ENCODE results near the gene ZNF445.
A peak's percentile ranks its signal among the peaks of the same experiment; 100 is the strongest.
"Not testable (repeated sequence)": the region's sequence is repeated elsewhere in the genome, so short reads cannot be mapped to it uniquely, and the experiment has no call there.

The ZNF445 gene

DNA sequence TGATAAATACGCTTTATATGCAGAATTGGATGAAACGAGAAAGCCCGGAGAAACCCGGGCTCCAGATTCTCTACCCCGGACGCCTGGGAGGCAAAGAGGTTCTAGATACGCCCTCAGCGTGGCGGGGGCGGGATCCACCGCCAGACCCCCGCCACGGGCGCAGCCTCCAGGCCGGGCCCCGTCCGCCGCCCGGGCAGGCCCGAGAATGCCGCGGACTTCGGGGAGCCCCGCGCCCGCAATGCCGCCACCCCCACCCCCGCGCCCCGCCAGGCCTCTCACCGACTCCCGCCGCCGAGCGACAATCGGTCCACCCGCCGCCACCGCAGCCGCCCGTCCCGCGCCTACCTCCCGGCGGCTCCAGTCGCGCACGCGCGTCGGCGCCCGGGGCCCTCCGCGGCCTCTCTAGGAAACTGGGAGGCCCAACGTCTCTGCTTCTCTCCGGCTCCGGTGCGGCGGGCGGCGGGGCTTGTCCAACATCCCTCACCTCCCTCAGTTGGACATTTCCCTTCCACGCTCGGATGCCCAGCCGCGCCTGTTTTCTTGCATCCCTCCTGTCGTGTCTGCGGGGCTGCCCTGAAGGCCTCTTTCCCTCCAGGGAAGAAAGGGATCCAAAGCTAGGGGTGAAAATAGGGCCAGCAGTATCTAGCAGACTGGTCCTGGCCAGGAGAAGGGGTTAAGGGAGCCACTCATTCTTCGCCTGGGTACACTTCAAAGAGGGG is at the start of gene ZNF445:
Gene ZNF445 (minus strand): TSS at position 359 of the 719 bp plus-strand sequence. CDS start 22,121 bp downstream, outside the sequence.
- CTCF ChIA-PET = interaction anchor here (0.5 kb wide), 1 partner anchor 140 kb away, joined by 3 read pairs; no protein-coding TSS in a partner anchor
- peaks cover 9% of the 10 kb centered on the region for H3K36me3 Mint-ChIP-seq
- peak; percentile 82 for DNase-seq
- H3K27ac Mint-ChIP-seq = peak within 1 kb of the TSS; percentile 90
- H3K9me3 Mint-ChIP-seq = no peaks in the 10 kb centered on the region
- H3K27me3 Mint-ChIP-seq = no peaks in the 10 kb centered on the region
- peaks cover 36% of the 10 kb centered on the region for H3K4me1 Mint-ChIP-seq
- H3K4me3 Mint-ChIP-seq = peak within 1 kb of the TSS; percentile 92

DNA sequence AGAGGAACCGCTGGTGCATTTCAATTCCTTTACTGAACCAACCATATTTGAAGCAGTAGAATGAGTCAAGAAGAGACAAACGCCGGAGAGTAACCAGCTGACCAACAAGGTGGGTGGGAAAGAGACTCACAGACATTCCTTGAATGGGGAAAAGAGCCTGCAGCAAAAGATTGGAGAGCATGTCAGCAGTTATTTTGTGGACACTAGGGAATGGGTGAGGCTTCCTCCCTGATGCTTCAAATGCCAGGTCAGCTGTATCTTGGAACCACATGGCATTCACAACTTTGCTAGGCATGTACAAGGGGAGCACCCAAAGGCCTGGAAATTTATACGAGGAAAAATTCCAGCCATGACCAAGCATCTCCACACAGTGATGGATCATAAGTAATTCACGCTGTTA is 47.6 kb upstream of the ZNF445 start:
- Mint-ChIP-seq H3K9me3 (no peaks in the 10 kb centered on the region), H3K27me3 (peaks cover 33% of the 10 kb centered on the region), H3K4me1 (no peaks in the 10 kb centered on the region), H3K36me3 (no peaks in the 10 kb centered on the region), H3K27ac (no peak overlapping the region), H3K4me3 (no peak overlapping the region)
- CTCF ChIA-PET = no interaction called here
- no peak for DNase-seq

DNA sequence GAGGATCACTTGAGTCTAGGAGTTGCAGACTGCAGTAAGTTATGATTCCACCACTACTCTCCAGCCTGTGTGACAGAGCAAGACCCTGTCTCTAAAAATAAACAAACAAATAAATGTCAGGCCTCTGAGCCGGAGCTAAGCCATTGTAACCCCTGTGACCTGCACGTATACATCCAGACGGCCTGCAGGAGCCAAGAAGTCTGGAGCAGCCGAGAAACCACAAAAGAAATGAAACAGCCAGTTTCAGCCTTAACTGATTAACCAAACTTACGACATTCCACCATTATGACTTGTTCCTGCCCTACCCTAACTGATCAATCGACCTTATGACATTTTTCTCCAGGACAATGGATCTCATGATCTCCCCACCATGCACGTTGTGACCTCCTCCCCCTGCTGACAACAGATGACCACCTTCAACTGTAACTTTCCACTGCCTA is 45.0 kb upstream of the ZNF445 start:
- DNase-seq = no peak
- Mint-ChIP-seq H3K27ac (no peak overlapping the region), H3K4me1 (peaks cover 7% of the 10 kb centered on the region), H3K36me3 (no peaks in the 10 kb centered on the region), H3K9me3 (no peaks in the 10 kb centered on the region), H3K27me3 (peaks cover 28% of the 10 kb centered on the region), H3K4me3 (no peak overlapping the region)
- CTCF ChIA-PET = no interaction called here

DNA sequence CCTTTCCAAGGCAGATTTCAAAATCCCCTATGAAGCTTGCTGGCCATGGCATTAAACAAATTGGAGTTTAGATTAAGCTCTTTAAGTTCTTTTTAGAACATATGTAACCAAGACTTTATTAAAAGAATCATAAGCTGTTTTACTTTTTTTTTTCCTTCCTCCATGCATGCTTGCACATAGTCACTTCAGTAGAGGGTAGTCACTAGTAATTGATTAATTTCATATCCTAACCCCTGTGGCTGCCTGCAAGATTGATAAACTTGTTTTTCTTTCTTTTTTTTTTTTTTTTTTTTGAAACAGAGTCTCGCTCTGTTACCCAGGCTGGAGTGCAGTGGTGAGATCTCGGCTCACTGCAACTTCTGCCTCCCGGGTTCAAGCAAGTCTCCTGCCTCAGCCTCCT is 44.3 kb upstream of the ZNF445 start:
- no peaks in the 10 kb centered on the region for H3K9me3 Mint-ChIP-seq
- DNase-seq = no peak
- no peak overlapping the region for H3K27ac Mint-ChIP-seq
- H3K27me3 Mint-ChIP-seq = peaks cover 22% of the 10 kb centered on the region
- peaks cover 7% of the 10 kb centered on the region for H3K4me1 Mint-ChIP-seq
- H3K4me3 Mint-ChIP-seq = no peak overlapping the region
- CTCF ChIA-PET = interaction anchor here (0.6 kb wide), 1 partner anchor 139 kb away, joined by 3 read pairs; no protein-coding TSS in a partner anchor
- H3K36me3 Mint-ChIP-seq = no peaks in the 10 kb centered on the region

DNA sequence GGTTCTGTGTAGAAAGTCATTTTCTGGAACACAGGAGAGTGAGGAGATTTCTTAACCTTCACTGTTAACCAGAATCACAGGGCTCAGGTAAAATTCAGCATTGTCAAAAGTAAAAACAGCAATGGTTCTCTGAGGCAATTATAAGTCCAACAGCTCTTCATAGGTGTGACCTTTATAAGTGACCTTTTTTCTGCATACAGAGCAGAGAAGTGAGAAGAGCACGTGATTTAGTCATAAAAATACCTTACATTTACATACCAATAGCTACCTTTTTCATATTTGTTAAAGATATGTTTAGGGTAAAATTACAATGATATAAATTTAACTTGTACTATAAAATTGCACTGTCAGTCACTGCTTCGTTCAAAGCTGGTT is 41.3 kb upstream of the ZNF445 start:
- peaks cover 2% of the 10 kb centered on the region for H3K9me3 Mint-ChIP-seq
- no peak overlapping the region for H3K27ac Mint-ChIP-seq
- peaks cover 18% of the 10 kb centered on the region for H3K27me3 Mint-ChIP-seq
- no peak overlapping the region for H3K4me3 Mint-ChIP-seq
- no peak for DNase-seq
- peaks cover 7% of the 10 kb centered on the region for H3K4me1 Mint-ChIP-seq
- CTCF ChIA-PET = no interaction called here
- no peaks in the 10 kb centered on the region for H3K36me3 Mint-ChIP-seq

DNA sequence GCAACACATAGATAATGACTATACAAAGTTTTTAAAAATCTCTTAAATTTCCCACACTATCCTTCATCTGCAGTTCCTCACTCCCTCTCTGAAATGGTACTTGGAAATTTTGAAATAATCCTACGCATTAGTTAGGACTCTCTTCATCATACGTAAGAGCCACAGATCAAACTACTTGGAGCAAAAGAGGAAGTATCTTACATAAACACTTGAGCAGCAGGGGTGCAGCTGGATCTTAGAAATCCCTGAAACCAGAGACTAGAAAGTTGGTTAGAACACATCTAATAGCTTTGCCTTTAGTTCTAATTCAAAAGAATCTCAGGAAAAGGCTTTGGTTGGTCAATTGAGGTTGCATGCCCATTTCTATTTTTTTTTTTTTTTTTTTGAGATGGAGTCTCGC is 38.8 kb upstream of the ZNF445 start:
- Mint-ChIP-seq H3K27me3 (peaks cover 11% of the 10 kb centered on the region), H3K27ac (no peak overlapping the region), H3K4me3 (no peak overlapping the region), H3K9me3 (peaks cover 2% of the 10 kb centered on the region), H3K36me3 (no peaks in the 10 kb centered on the region), H3K4me1 (peaks cover 16% of the 10 kb centered on the region)
- CTCF ChIA-PET = no interaction called here
- DNase-seq = no peak

DNA sequence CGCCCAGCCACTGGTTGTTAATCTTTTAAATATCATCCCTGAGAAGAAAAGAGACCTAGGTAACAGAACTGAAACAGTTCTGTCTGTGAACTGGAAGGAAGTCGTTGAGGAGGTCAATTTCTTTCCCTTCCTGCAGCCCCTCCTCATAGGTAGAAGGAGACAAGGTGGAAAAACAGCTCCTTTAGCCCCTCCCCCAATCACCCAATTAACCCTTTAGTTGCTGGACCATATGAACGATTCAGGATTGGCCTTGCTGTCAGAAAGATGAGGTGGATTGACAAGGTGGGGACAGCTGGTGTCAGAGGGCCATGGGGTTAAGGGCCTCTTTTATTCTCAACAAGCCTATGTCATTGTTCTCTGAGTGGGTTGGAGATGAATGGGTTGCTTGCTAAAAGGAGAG is 36.0 kb upstream of the ZNF445 start:
- peaks cover 2% of the 10 kb centered on the region for H3K9me3 Mint-ChIP-seq
- no peak overlapping the region for H3K4me3 Mint-ChIP-seq
- H3K27ac Mint-ChIP-seq = no peak overlapping the region
- CTCF ChIA-PET = no interaction called here
- H3K36me3 Mint-ChIP-seq = peaks cover 2% of the 10 kb centered on the region
- peaks cover 33% of the 10 kb centered on the region for H3K4me1 Mint-ChIP-seq
- H3K27me3 Mint-ChIP-seq = no peaks in the 10 kb centered on the region
- no peak for DNase-seq

DNA sequence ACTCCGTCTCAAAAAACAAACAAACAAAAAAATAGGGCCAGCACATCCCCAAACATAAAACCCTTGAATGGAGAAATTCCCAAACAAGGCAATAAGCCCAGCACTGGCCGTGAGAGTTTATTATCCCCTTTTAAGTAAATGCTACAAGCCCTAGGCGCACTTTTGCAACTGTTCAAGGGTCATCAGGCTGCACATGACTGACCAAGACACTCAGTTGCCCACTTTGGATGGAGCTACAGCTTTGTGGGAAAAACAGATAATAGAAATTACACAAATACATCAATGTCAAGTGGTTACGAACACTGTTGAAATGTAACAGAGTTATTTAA is 33.7 kb upstream of the ZNF445 start:
- Mint-ChIP-seq H3K27me3 (no peaks in the 10 kb centered on the region), H3K9me3 (peaks cover 8% of the 10 kb centered on the region), H3K27ac (peak overlapping the region; percentile 90), H3K4me3 (peak overlapping the region; percentile 95), H3K4me1 (peaks cover 39% of the 10 kb centered on the region), H3K36me3 (peaks cover 15% of the 10 kb centered on the region)
- CTCF ChIA-PET = interaction anchor here (1.0 to 1.5 kb wide), 2 partner anchors 17 to 18 kb away, joined by 3 to 6 read pairs; no protein-coding TSS in a partner anchor
- DNase-seq = no peak

DNA sequence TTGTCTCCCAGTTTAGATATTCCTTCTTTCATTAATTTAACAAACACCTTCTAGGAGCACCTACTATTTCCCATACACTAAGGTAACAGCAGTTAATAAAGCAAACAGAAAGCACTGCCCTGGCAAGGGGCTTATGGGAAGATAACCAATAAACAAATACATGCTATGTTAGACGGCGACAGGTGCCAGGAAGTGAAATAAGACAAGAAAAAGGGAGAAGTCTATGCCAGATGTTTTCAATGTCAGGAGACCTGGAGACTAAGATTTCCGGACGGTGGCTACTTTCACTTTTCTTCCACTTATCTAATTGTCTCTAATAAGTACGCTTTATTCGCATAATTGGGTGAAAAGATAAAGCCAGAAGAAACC is 32.5 kb upstream of the ZNF445 start:
- CTCF ChIA-PET = no interaction called here
- H3K4me3 Mint-ChIP-seq = peak overlapping the region; percentile 95
- no peaks in the 10 kb centered on the region for H3K27me3 Mint-ChIP-seq
- H3K4me1 Mint-ChIP-seq = peaks cover 39% of the 10 kb centered on the region
- peaks cover 26% of the 10 kb centered on the region for H3K36me3 Mint-ChIP-seq
- H3K27ac Mint-ChIP-seq = peak overlapping the region; percentile 93
- H3K9me3 Mint-ChIP-seq = peaks cover 16% of the 10 kb centered on the region
- no peak for DNase-seq

DNA sequence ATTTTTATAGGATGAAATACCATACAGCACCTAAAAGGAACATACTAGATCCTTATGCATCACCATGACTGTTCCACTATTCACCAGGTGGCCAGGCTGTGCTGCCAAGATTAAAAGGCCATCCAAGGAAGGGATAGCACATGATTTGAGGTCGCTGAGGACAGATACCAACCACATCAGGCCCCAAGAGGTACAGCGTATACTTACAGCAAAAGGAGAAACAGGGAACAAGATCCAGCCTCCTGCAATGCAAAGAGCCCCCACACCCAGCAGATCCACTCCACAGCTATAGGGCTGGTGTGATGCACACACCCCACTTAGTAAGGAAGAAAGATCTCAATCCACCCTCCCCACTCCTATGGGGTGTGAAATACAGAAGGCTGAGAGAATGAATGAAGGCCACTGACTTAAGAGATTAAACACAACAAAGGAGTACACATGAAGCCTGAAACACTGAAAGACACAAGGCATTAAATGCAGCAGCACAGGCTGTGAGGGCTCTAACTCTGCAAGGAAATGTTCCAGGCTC is 32.0 kb upstream of the ZNF445 start:
- H3K27ac Mint-ChIP-seq = peak overlapping the region; percentile 93
- H3K9me3 Mint-ChIP-seq = peaks cover 16% of the 10 kb centered on the region
- no peaks in the 10 kb centered on the region for H3K27me3 Mint-ChIP-seq
- peak overlapping the region; percentile 95 for H3K4me3 Mint-ChIP-seq
- peaks cover 26% of the 10 kb centered on the region for H3K36me3 Mint-ChIP-seq
- no peak for DNase-seq
- H3K4me1 Mint-ChIP-seq = peaks cover 39% of the 10 kb centered on the region
- CTCF ChIA-PET = no interaction called here

DNA sequence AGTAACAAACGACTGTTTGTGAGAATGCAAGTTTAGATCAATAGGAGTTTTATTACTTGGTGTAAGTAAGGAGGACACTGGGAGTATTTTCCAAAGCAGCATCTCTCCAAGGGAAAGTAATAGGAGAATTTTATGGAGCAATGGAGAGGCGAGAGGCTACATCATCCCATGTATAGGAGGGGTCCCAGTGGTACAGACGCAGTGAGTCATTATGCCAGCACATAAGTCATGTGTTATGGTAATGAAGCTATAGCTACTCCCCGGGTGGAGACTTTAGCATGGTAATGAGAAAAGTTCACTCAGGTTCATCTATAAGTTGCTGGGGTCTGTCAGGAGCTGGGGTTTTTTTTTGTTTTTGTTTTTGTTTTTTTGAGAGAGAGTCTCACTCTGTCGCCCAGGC is 29.5 kb upstream of the ZNF445 start:
- H3K4me3 Mint-ChIP-seq = no peak overlapping the region
- DNase-seq = no peak
- no peaks in the 10 kb centered on the region for H3K27me3 Mint-ChIP-seq
- H3K27ac Mint-ChIP-seq = no peak overlapping the region
- H3K36me3 Mint-ChIP-seq = peaks cover 45% of the 10 kb centered on the region
- peaks cover 36% of the 10 kb centered on the region for H3K4me1 Mint-ChIP-seq
- CTCF ChIA-PET = interaction anchor here (1.4 kb wide), 1 partner anchor 23 kb away, joined by 4 read pairs; no protein-coding TSS in a partner anchor
- H3K9me3 Mint-ChIP-seq = peaks cover 28% of the 10 kb centered on the region

DNA sequence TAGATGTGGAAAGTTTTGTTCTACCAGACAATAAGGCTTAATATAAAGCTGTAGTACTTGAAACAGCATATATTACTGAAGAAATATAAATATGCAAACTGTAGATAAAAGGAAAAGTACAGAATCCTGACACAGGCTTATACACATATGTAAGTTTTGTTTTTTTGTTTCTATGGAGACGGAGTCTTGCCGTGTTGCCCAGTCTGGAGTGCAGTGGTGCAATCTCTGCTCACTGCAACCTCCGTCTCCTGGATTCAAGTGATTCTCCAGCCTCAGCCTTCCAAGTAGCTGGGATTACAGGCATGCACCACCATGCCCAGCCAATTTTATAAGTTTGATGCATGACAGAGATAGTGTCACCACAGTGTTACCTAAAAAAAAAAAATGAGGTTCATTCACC is 29.1 kb upstream of the ZNF445 start:
- Mint-ChIP-seq H3K4me1 (peaks cover 32% of the 10 kb centered on the region), H3K27me3 (no peaks in the 10 kb centered on the region), H3K27ac (peak overlapping the region; percentile 24), H3K9me3 (peaks cover 32% of the 10 kb centered on the region), H3K36me3 (peaks cover 49% of the 10 kb centered on the region), H3K4me3 (no peak overlapping the region)
- no peak for DNase-seq
- CTCF ChIA-PET = interaction anchor here (1.4 kb wide), 1 partner anchor 23 kb away, joined by 4 read pairs; no protein-coding TSS in a partner anchor

DNA sequence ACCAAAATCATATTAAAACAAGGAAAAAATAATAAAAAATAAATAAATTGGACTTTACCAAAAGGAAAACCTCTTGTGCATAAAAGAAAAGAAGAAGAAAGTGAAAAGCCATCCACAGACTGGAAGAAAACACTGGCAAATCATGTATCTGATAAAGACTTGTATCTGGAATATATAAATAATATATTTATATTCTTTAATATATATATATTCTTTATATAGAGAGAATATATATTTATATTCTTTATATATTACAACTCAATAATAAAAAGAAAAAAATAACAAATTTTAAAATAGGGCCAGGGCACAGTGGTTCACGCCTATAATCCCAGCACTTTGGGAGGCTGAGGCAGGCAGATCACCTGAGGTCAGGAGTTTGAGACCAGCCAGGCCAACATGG is 27.1 kb upstream of the ZNF445 start:
- Mint-ChIP-seq H3K36me3 (peaks cover 68% of the 10 kb centered on the region), H3K4me1 (peaks cover 22% of the 10 kb centered on the region), H3K27ac (no peak overlapping the region), H3K9me3 (peaks cover 49% of the 10 kb centered on the region), H3K4me3 (no peak overlapping the region), H3K27me3 (no peaks in the 10 kb centered on the region)
- CTCF ChIA-PET = no interaction called here
- DNase-seq = no peak

DNA sequence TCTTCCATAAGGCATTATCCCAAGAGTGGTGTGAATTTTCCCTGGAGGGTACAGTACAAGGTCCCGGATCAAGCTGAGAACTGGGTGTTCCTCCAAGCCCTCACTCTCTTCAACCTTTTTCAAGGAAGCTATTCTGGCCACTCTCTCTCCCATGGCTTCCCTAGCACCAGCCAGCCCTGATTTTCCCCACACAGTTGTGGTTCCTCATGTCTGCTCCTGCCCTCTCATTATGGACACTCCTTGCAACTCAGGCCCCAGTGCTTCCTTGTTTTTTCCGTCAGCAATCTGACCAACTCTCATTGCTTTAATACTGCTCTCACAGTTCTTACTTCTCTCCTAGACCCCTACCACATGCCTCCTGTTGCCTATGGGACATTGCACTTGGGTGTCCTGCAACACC is 25.7 kb upstream of the ZNF445 start:
- H3K27me3 Mint-ChIP-seq, CTCF ChIA-PET, H3K4me1 Mint-ChIP-seq, DNase-seq, H3K4me3 Mint-ChIP-seq, H3K27ac Mint-ChIP-seq: not testable (repeated sequence)
- Mint-ChIP-seq H3K36me3 (peaks cover 76% of the 10 kb centered on the region), H3K9me3 (peaks cover 61% of the 10 kb centered on the region)

DNA sequence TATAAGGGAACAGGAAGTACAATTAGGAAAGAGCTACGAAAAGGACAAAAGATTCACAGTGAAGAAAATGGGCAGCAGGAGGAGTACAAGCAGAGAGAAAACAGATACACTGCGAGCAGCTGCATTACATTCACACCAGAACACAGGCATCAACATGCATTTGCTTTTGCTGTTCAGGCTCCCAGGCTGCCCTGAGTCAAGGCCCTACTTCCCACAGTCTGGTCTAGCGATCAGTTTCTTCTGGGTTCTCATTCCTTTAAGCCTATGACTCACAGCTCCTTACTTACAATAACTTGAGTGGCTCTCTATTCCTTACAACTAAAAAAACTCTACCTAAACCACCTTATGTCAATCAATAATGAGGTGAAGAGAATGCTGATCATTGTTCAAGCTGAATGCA is 24.5 kb upstream of the ZNF445 start:
- peaks cover 84% of the 10 kb centered on the region for H3K36me3 Mint-ChIP-seq
- peaks cover 69% of the 10 kb centered on the region for H3K9me3 Mint-ChIP-seq
- DNase-seq = no peak
- no peak overlapping the region for H3K27ac Mint-ChIP-seq
- CTCF ChIA-PET = no interaction called here
- H3K4me1 Mint-ChIP-seq = peaks cover 3% of the 10 kb centered on the region
- H3K4me3 Mint-ChIP-seq = no peak overlapping the region
- no peaks in the 10 kb centered on the region for H3K27me3 Mint-ChIP-seq

All from activated naive CD4-positive, alpha-beta T cell treated with anti-CD3 and anti-CD28 coated beads, Interleukin-2, amount 10 ng/mL, durations not matched to agents 7 days and 5 days (primary cell).